SK-N-SH treated with all-trans-retinoic acid at 6 μM for 48 hours (cell line): Measurements from ENCODE around the gene SMIM15.

Source experiments
- ARNTL ChIP-seq: fragments of 450-650 bp; formaldehyde crosslinking; IDR thresholded peaks from 2 replicates; pipeline ENCODE4 v1.5.0; 2020; ENCODE audit warnings: low read depth, mild to moderate bottlenecking, moderate library complexity, borderline replicate concordance
- BACH2 ChIP-seq: fragments of 250-450 bp; sonication (Bioruptor Pico); IDR thresholded peaks from 2 replicates; pipeline ENCODE4 v1.9.0; 2021; ENCODE audit warnings: mild to moderate bottlenecking, borderline replicate concordance
- RARB ChIP-seq: fragments of 250-450 bp; sonication (Bioruptor Pico); IDR thresholded peaks from 2 replicates; pipeline ENCODE4 v1.8.0; 2021; ENCODE audit warnings: mild to moderate bottlenecking, moderate library complexity
- SNAI2 ChIP-seq: fragments of 250-450 bp; sonication (Bioruptor Pico); IDR thresholded peaks from 2 replicates; pipeline ENCODE4 v1.5.0; 2020; ENCODE audit warnings: mild to moderate bottlenecking, moderate library complexity
- ZFP3 ChIP-seq: fragments of 250-450 bp; sonication (Bioruptor Pico); IDR thresholded peaks from 2 replicates; pipeline ENCODE4 v1.5.0; 2020; ENCODE audit warnings: mild to moderate bottlenecking, moderate library complexity
- ZFP30 ChIP-seq: fragments of 450-650 bp; formaldehyde crosslinking; IDR thresholded peaks from 2 replicates; pipeline ENCODE4 v1.5.0; 2022; ENCODE audit warnings: mild to moderate bottlenecking, moderate library complexity
- TF ChIP-seq, protein P1 (sequence below): fragments of 250-450 bp; sonication (Bioruptor Pico); IDR thresholded peaks from 2 replicates; pipeline ENCODE4 v1.8.0; 2020; ENCODE audit warnings: mild to moderate bottlenecking, moderate library complexity, borderline replicate concordance
- TF ChIP-seq, protein P2 (sequence below): fragments of 250-450 bp; sonication (Bioruptor Pico); IDR thresholded peaks from 2 replicates; pipeline ENCODE4 v1.5.1; 2021; ENCODE audit warnings: mild to moderate bottlenecking, moderate library complexity

DNA sequence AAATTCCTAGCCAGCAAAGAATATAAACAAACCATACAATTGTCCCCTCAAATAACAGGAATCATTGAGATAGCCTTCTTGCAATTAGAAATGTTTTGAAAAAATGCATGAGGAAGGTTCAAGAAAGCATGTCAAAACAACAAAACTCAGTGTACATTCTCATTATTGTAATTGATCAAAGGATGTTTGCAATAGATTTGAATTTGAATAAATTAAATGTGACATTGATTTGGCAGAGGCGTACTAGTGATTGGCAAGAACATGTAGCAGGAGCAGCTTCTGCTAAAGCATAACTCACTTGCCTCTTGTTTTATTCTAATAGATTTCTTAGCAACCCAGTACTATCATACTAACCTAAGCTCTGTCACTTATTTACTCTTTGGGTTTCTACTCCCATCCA lies 19.9 kb downstream of the SMIM15 start:
- TF ChIP-seq ZFP30 (CRISPR knock-in tag) (no peak), SNAI2 (no peak), ARNTL (CRISPR knock-in tag) (no peak), BACH2 (CRISPR knock-in tag) (no peak), ZFP3 (CRISPR knock-in tag) (no peak), RARB (no peak)
- TF ChIP-seq, protein P1, sequence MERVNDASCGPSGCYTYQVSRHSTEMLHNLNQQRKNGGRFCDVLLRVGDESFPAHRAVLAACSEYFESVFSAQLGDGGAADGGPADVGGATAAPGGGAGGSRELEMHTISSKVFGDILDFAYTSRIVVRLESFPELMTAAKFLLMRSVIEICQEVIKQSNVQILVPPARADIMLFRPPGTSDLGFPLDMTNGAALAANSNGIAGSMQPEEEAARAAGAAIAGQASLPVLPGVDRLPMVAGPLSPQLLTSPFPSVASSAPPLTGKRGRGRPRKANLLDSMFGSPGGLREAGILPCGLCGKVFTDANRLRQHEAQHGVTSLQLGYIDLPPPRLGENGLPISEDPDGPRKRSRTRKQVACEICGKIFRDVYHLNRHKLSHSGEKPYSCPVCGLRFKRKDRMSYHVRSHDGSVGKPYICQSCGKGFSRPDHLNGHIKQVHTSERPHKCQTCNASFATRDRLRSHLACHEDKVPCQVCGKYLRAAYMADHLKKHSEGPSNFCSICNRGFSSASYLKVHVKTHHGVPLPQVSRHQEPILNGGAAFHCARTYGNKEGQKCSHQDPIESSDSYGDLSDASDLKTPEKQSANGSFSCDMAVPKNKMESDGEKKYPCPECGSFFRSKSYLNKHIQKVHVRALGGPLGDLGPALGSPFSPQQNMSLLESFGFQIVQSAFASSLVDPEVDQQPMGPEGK, result no peak
- TF ChIP-seq, protein P2, sequence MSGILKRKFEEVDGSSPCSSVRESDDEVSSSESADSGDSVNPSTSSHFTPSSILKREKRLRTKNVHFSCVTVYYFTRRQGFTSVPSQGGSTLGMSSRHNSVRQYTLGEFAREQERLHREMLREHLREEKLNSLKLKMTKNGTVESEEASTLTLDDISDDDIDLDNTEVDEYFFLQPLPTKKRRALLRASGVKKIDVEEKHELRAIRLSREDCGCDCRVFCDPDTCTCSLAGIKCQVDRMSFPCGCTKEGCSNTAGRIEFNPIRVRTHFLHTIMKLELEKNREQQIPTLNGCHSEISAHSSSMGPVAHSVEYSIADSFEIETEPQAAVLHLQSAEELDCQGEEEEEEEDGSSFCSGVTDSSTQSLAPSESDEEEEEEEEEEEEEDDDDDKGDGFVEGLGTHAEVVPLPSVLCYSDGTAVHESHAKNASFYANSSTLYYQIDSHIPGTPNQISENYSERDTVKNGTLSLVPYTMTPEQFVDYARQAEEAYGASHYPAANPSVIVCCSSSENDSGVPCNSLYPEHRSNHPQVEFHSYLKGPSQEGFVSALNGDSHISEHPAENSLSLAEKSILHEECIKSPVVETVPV (CRISPR knock-in tag), result no peak
